CD4-positive, alpha-beta T cell treated with Interferon alpha-2 for 1 hour (primary cell): ENCODE results near the gene CDC45.

Experiments
- DNase-seq, 2 donors: peaks; one replicate each; pipeline ENCODE4 v3.0.0-alpha.2; 2020 to 2022

Gene CDC45

DNA sequence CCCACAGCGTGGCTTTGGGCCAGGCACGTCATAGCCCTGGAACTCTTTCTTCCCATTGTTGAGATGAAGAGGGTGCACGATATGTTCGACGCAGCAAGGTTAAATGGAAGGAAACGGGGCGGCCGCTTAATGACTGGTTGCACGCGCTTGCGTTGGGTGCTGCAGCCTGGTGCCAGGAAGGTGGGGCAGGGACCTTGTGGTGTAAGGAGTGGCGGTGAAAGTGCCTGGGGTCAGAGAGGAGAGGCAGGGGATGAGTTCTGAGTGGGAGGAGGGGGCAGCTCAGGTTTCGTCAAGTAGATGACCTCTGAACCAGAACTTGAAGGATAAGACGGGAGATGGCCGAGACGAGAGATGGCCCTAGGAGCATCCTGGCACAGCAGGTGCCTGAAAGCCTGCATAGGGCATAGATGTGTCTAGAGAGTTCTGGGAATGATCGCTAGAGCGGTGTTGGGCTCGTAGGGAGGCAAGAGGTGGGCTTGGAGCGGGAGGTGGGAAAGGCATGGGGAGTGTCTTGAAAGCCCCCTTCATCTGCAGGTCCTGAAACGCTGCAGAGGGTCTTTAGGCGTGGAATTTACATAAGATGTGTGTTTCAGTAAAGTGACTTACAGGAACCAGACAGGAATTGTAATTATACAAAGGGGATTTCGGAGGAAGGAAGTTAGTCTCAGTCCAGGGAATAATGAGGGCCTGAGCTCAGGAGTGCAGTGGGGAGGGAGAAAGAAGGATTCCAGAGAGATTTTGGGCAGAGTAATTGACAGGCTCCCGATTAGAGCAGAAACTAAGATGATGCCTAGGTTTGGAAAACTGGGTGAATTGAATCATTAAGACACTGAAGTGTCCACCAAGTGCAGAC is 87.7 kb downstream of the CDC45 start:
- DNase-seq: no peak

DNA sequence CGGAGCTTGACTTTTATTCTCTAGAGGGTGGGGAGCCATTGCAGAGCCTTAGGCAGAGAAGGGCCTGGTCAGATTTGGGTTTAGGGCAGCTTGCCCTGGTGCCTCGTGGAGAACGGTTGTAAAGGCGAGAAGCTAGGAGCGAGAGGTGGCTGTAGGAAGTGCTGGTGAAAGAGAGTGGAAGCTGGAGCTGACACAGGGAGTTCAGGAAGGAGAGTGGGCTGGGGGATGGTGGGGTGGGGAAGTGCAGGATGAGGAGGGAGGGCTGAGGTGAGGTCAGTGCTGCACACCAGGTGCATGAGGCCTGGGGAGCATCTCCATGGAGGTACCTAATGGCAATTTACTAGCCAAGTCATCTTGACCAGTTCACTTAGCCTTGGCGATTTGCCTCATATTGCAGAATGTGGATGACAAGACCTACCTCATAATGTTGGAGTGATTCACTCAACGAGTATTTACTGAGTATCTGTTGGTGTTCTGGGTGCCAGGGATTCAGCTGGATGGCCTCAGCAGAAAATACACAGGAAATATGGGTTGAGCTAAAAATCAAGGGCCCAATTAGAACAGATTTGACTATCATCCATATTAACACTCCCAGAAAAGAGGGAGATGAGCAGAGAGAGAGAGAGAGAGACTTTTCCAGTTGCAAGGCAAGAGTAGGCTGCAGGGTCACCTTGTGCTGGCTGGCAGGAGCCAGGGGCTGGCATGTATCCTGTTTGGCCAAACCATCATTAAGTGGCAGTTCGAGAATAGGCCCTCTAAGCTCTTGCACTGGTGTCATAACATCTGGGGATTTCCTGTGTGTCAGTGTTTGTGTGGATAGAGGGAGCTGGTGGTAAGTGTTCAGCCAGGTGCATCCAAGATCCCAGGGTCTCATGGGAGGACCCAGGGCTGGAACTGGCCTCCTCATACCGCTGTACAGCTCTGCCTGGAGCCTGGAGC is 88.9 kb downstream of the CDC45 start:
- no peak for DNase-seq

DNA sequence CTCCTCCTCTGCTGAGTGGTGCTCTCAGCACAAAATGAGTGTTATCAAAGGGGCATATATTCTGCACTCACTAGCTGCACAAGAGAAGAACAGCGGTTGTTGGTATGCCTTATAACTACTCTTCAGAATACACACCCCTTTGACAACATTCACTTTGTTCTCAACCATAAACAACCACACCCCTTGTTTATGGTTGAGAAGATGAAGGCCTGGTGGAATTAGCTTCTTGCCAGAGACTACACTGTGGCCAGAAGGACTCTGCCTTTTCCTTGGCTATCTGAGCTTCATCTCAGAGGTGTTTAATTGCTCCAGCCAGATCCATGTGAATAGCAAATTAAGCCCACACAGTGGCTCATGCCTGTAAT is 89.5 kb downstream of the CDC45 start:
- DNase-seq: no peak

DNA sequence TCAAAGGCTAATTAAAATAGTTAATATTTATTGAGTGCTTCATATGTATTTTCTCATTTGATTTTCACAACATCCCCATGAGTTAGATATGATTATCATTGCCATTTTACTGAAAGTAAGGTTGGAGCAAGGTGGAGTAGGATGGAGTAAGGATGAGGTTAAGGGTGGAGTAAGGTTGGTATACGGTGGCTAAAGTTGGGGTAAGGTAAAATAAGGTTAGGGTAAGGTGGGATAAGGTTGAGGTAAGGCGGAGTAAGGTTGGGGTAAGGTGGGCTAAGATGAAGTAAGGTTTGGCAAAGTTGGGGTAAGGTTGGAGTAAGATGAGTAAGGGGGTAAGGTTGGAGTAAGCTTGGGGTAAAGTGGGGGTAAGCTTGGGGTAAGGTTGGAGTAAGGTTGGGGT is 90.3 kb downstream of the CDC45 start:
- DNase-seq: no peak
